Measurements from ENCODE around the gene RER1.

Gene RER1

DNA sequence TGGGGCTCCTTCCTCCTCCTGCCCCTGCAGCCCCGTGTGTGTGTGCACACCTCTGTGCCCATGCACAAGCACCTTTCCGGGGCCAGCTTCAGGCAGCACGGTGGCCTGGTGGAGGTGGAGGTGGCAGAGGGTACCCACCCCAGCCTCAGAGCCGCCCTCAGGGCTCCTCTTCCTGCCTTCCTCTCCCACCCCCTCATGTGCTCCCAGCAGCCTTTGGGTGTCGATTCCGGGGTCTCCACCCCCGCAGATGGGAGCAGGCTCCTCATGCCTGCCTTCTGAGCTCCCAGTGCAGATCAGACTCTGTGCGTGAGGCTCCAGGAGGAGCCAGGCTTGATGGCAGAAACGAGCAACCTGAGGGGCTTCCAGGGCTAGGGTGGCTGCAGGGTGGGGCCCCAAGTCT is 55.2 kb downstream of the RER1 start:
- no peak for TF ChIP-seq CTCF (IDR thresholded peaks at IDR 0.05)
- no peak for DNase-seq
- H3K27me3 Mint-ChIP-seq (ENCODE audit: low read depth, poor library complexity) = peaks cover 61% of the 10 kb centered on the region
- H3K36me3 Mint-ChIP-seq (ENCODE audit: low read depth) = no peaks in the 10 kb centered on the region
- H3K27ac Mint-ChIP-seq = no peak overlapping the region
- no peak overlapping the region for H3K4me3 Mint-ChIP-seq
- peaks cover 19% of the 10 kb centered on the region for H3K4me1 Mint-ChIP-seq
- H3K9me3 Mint-ChIP-seq = no peaks in the 10 kb centered on the region

DNA sequence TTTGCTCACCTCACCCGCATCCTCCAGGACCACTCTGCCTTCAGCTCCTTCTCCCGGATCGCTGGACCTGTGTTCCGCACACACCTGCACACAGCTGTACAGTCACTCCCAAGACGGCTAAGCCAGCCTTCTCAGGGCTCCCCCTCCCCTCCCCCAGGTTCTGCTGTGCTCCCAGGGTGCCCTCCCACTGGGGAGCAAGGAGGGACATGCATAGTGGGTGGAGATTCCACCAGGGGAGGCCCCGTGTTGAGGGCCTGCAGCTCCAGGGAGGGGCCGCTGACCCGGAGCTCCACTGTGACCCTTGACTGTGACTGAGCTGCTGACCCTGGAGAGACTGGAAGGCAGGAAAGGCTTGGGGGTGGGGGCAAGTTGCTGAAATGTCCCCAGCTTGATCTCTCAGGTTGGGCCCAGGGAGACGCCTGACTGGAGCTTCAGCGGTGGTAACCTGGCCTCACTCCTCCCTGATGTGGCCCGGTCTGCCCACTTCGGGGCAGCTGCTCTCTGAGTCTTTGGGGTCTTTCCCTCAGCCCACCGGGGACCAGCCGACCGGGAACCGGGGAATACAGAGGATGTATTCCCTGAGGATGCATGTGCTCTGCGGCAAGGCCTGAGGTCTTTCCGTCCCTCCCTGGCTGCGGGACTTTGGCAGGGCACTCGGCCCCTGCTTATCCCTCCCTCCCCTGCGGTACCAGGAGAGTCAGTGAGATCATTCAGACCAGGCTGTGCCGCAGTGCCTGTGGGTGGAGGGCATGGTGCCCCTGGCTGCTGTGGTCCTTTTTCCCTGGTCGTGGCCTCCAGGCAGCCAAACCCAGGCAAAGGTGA is 55.8 kb downstream of the RER1 start:
- Mint-ChIP-seq H3K4me1 (peaks cover 19% of the 10 kb centered on the region), H3K27ac (no peak overlapping the region), H3K4me3 (peak overlapping the region; percentile 23), H3K9me3 (no peaks in the 10 kb centered on the region), H3K27me3 (ENCODE audit: low read depth, poor library complexity) (peaks cover 54% of the 10 kb centered on the region), H3K36me3 (ENCODE audit: low read depth) (no peaks in the 10 kb centered on the region)
- no peak for TF ChIP-seq CTCF (IDR thresholded peaks at IDR 0.05)
- DNase-seq = peak; percentile 52

DNA sequence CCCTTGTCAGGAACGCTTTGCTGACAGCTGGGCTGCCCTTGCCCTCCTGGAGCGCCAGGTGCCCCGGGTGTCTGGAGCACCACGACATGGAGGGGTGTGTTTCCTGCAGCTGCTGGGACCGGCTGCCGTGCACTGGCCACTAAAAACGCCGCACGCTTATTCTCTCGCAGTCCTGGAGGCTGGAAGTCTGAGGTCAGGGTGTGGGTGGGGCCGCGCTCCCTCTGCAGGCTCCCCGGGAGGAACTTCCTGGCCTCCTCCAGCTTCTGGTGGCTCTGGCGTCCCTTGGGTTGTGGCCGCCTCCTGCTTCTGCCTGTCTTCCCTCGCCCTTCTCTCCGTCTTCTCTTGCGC is 56.4 kb downstream of the RER1 start:
- H3K9me3 Mint-ChIP-seq = no peaks in the 10 kb centered on the region
- peaks cover 21% of the 10 kb centered on the region for H3K4me1 Mint-ChIP-seq
- H3K36me3 Mint-ChIP-seq (ENCODE audit: low read depth) = no peaks in the 10 kb centered on the region
- no peak for TF ChIP-seq CTCF (IDR thresholded peaks at IDR 0.05)
- DNase-seq = no peak
- peak overlapping the region; percentile 30 for H3K4me3 Mint-ChIP-seq
- H3K27me3 Mint-ChIP-seq (ENCODE audit: low read depth, poor library complexity) = peaks cover 49% of the 10 kb centered on the region
- peak overlapping the region; percentile 53 for H3K27ac Mint-ChIP-seq

DNA sequence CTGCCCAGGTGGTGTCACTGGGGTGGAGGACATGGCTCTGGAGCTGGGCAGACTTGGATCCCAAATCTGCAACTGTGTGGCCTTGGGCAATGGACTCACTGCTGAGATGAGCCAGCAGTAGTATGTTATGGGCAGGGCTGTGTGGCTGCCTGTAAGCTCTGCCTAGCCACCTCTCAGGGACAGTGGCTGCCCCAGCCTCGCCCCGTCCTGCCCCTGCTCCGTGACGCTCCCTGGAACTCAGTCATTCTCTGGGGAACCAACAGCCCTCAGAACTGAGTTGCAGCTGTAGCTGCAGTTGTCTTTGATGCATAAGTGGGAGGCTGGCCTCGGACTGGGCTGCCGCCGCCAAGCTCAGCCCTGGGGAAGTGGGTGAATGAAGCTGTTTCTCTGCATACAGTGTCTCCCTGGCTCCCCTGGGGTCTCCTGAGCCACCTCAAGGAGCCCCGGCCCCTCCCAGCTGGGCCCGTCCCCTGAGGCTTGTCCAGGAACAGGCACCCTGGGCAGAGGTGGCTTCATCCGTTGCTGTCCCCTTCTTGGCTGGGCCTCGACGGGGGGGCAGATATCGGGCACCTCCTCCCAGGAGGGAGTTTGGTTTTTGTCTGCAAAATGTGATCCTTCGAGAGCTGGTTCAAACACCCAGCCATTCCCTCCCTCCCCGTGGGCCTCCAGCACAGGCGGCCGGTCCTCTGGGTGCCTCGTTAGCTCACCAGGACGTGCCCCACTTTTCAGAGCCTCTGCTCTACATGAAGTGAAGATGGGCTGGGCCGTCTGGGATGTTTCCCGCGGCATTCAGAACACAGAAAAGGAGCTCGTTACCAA is 58.2 kb downstream of the RER1 start:
- peaks cover 23% of the 10 kb centered on the region for H3K4me1 Mint-ChIP-seq
- no peak for DNase-seq
- no peak overlapping the region for H3K27ac Mint-ChIP-seq
- H3K27me3 Mint-ChIP-seq (ENCODE audit: low read depth, poor library complexity) = peaks cover 35% of the 10 kb centered on the region
- TF ChIP-seq CTCF (IDR thresholded peaks at IDR 0.05) = no peak
- H3K9me3 Mint-ChIP-seq = no peaks in the 10 kb centered on the region
- H3K4me3 Mint-ChIP-seq = no peak overlapping the region
- H3K36me3 Mint-ChIP-seq (ENCODE audit: low read depth) = no peaks in the 10 kb centered on the region

GRCh38 chr1:2451741-2452140 is 60.1 kb downstream of the RER1 start:
- Mint-ChIP-seq H3K27ac (no peak overlapping the region), H3K9me3 (no peaks in the 10 kb centered on the region), H3K27me3 (ENCODE audit: low read depth, poor library complexity) (peaks cover 17% of the 10 kb centered on the region), H3K4me1 (peaks cover 26% of the 10 kb centered on the region), H3K36me3 (ENCODE audit: low read depth) (no peaks in the 10 kb centered on the region), H3K4me3 (no peak overlapping the region)
- DNase-seq = peak; percentile 36
- TF ChIP-seq CTCF (IDR thresholded peaks at IDR 0.05) = no peak
